HepG2 (cell line): Measurements from ENCODE around the gene TP73. TPM values are rescaled to one million over a fixed set of nuclear protein-coding genes. Genes with fewer than 3 reads are reported as not detected.

Experiments used
- ATAC-seq: fragments of 200-7000 bp; cut with Tn5 transposase; 3 replicates; pipeline ENCODE4 v1.9.1; 2020; ENCODE audit warnings: mild to moderate bottlenecking, moderate library complexity
- BruUV-seq: library from RNA; stranded (reverse); fragments of 400-500 nt; replicated peaks from 2 replicates; lab custom pipeline; 2021; lab: Mats Ljungman, UMichigan
- CTCF ChIA-PET: fragments of 300-600 bp; formaldehyde crosslinking; extraction: SDS; loops from one replicate; lab custom pipeline; 2021; ENCODE audit warnings: low total read pairs, inconsistent platforms, low intra/inter-chr PET ratio; lab: Yijun Ruan, JAX
- POLR2A ChIA-PET: fragments of 350-600 bp; sonication (Branson Sonifier 250); formaldehyde crosslinking; loops from one replicate; lab custom pipeline; 2020; ENCODE audit warnings: antibody characterized with exemption, inconsistent platforms; lab: Yijun Ruan, JAX
- DNase-seq: peaks from one replicate; pipeline ENCODE4 v3.0.0-alpha.2; 2015; ENCODE audit warnings: low spot score
- FAIRE-seq: peaks from 3 replicates; lab custom pipeline; 2011; peaks lifted over from hg19 to GRCh38; lab: Jason Lieb, UNC
- H2AFZ ChIP-seq: one replicate; pipeline ENCODE4 v1.6.1; 2011; ENCODE audit warnings: low read length, inconsistent platforms
- H3K27ac ChIP-seq: fragments of 300-600 bp; 3 replicates; pipeline ENCODE4 v1.8.0; 2011; ENCODE audit warnings: mixed run types, mild to moderate bottlenecking, mixed read lengths, low read length, inconsistent platforms; ENCODE audit not compliant: insufficient read depth; ENCODE audit errors: extremely low read length
- H3K27me3 ChIP-seq, 2 experiments: fragments of 200-600 bp in 1 of 2; 2 replicates in 1 of 2; 3 replicates in 1 of 2; pipeline versions ENCODE4 v1.6.0 to v1.8.0; 2011; ENCODE audit warnings: low read length in 2 of 2, mild to moderate bottlenecking in 2 of 2, moderate library complexity in 2 of 2, inconsistent platforms in 1 of 2; ENCODE audit not compliant: insufficient read depth in 2 of 2, control insufficient read depth in 1 of 2
- H3K36me3 ChIP-seq, 2 experiments: fragments of 200-600 bp in 1 of 2; replicated peaks in 1 of 2; 2 replicates in 1 of 2; 3 replicates in 1 of 2; pipeline versions ENCODE4 v1.5.1 to v1.8.0; 2011; ENCODE audit warnings: low read length in 2 of 2, inconsistent platforms in 1 of 2; ENCODE audit not compliant: insufficient read depth in 2 of 2, control insufficient read depth in 1 of 2
- H3K4me1 ChIP-seq: 2 replicates; pipeline ENCODE4 v1.5.1; 2012; ENCODE audit warnings: low read length, inconsistent platforms; ENCODE audit not compliant: insufficient read depth
- H3K4me2 ChIP-seq: 2 replicates; pipeline ENCODE4 v1.6.0; 2011; ENCODE audit warnings: low read depth, low read length, inconsistent platforms
- H3K4me3 ChIP-seq, 3 experiments: fragments of 200-600 bp in 1 of 3; sonication (generic), shearing (Covaris generic) in 1 of 3; replicated peaks in 1 of 3; 2 replicates each; pipeline ENCODE4 v1.5.1; 2011 to 2016; ENCODE audit warnings: low read length in 3 of 3, inconsistent platforms in 2 of 3, low read depth in 2 of 3, mild to moderate bottlenecking in 2 of 3, control low read depth in 1 of 3, mixed read lengths in 1 of 3; ENCODE audit not compliant: insufficient read depth in 1 of 3
- H3K79me2 ChIP-seq: one replicate; pipeline ENCODE4 v1.6.1; 2011; ENCODE audit warnings: low read length, inconsistent platforms; ENCODE audit not compliant: insufficient read depth
- H3K9ac ChIP-seq: 2 replicates; pipeline ENCODE4 v1.6.0; 2011; ENCODE audit warnings: mild to moderate bottlenecking, low read depth, low read length, inconsistent platforms; ENCODE audit not compliant: insufficient read depth
- H3K9me3 ChIP-seq: 2 replicates; pipeline ENCODE4 v1.5.1; 2012; ENCODE audit warnings: mild to moderate bottlenecking, low read length
- H4K20me1 ChIP-seq: 2 replicates; pipeline ENCODE4 v1.6.0; 2011; ENCODE audit warnings: inconsistent platforms, mild to moderate bottlenecking, low read length, moderate library complexity; ENCODE audit not compliant: insufficient read depth
- MAZ ChIP-seq, 2 experiments: sonication (generic) in 1 of 2; formaldehyde crosslinking in 1 of 2; IDR thresholded peaks; 2 replicates each; pipeline versions ENCODE4 v1.5.0 to v1.6.1; 2012 to 2020; ENCODE audit warnings: low read depth in 2 of 2, mild to moderate bottlenecking in 2 of 2, borderline replicate concordance in 1 of 2, improper control_type of control experiment in 1 of 2, low read length in 1 of 2, missing genetic modification reagents in 1 of 2, moderate library complexity in 1 of 2
- SPEN ChIP-seq: sonication (generic); formaldehyde crosslinking; IDR thresholded peaks from 2 replicates; pipeline ENCODE4 v1.5.1; 2020; ENCODE audit warnings: low read depth, mild to moderate bottlenecking, missing genetic modification reagents
- ZFX ChIP-seq: sonication (generic); formaldehyde crosslinking; IDR thresholded peaks from 2 replicates; pipeline ENCODE4 v1.4.0; 2020; ENCODE audit warnings: mild to moderate bottlenecking, low read depth, missing genetic modification reagents, moderate library complexity
- ZNF367 ChIP-seq: sonication (generic); formaldehyde crosslinking; IDR thresholded peaks from 2 replicates; pipeline ENCODE4 v1.4.0; 2020; ENCODE audit warnings: missing genetic modification reagents, borderline replicate concordance
- ZNF446 ChIP-seq: sonication (generic); formaldehyde crosslinking; IDR thresholded peaks from 2 replicates; pipeline ENCODE4 v1.5.0; 2020; ENCODE audit warnings: mild to moderate bottlenecking, missing genetic modification reagents
- ZNF710 ChIP-seq: sonication (generic); formaldehyde crosslinking; IDR thresholded peaks from 2 replicates; pipeline ENCODE4 v1.5.0; 2020; ENCODE audit warnings: mild to moderate bottlenecking, missing genetic modification reagents, borderline replicate concordance
- ZNF777 ChIP-seq: sonication (generic); formaldehyde crosslinking; IDR thresholded peaks from 2 replicates; pipeline ENCODE4 v1.4.0; 2020; ENCODE audit warnings: missing genetic modification reagents
- ZNF879 ChIP-seq: sonication (generic); formaldehyde crosslinking; IDR thresholded peaks from 2 replicates; pipeline ENCODE4 v1.8.1; 2023; ENCODE audit warnings: missing genetic modification reagents
- ZNF883 ChIP-seq: sonication (generic); formaldehyde crosslinking; IDR thresholded peaks from 2 replicates; pipeline ENCODE4 v1.5.1; 2020; ENCODE audit warnings: mild to moderate bottlenecking, missing genetic modification reagents; ENCODE audit errors: not compliant biosample characterization
- ZSCAN20 ChIP-seq: sonication (generic); formaldehyde crosslinking; IDR thresholded peaks from 2 replicates; pipeline ENCODE4 v1.4.0; 2020; ENCODE audit warnings: missing genetic modification reagents, mild to moderate bottlenecking, borderline replicate concordance
- WGBS: methylation state at CpG from one replicate; pipeline ENCODE4 v1.1.6; 2017; ENCODE audit warnings: low lambda C conversion rate; 5-methylcytosine and 5-hydroxymethylcytosine counted together
- in situ Hi-C: cut with HindIII; loops from 2 replicates; pipeline ENCODE4 v1.10.0; 2017; ENCODE audit warnings: low pct_unique_long_range_greater_than_20kb; ENCODE audit not compliant: extremely low pct_ligation_motif_present
- intact Hi-C: fragments of 100-400 bp; cut with micrococcal nuclease; formaldehyde crosslinking; loops from one replicate; pipeline ENCODE4 v1.10.0; 2022; ENCODE audit not compliant: unreplicated experiment
- polyA plus RNA-seq, 8 experiments: library from polyadenylated mRNA; depleted of rRNA in 3 of 8; stranded (reverse) in 7 of 8; unstranded in 1 of 8; fragments of >200 nt; fragmentation: Illumina TruSeq in 4 of 8; extraction: Trizol in 4 of 8; gene quantifications; 2 replicates each; pipeline versions ENCODE4 v1.2.1 to v1.2.3, GENCODE V29; 2011 to 2016; ENCODE audit warnings: low read depth in 4 of 8, missing spikeins in 1 of 8, mixed read lengths in 1 of 8; ENCODE audit not compliant: insufficient read depth in 1 of 8
- total RNA-seq, 5 experiments: library from RNA; depleted of rRNA; stranded (reverse); fragments of >200 nt; fragmentation: Illumina TruSeq; extraction: Trizol; gene quantifications; 2 replicates each; pipeline ENCODE4 v1.2.3, GENCODE V29; 2016; ENCODE audit warnings: low read depth in 1 of 5
- TF ChIP-seq, protein P1 (sequence below): sonication (generic); formaldehyde crosslinking; IDR thresholded peaks from 2 replicates; pipeline ENCODE4 v1.5.1; 2020; ENCODE audit warnings: mild to moderate bottlenecking, missing genetic modification reagents, moderate library complexity
- TF ChIP-seq, protein P2 (sequence below): sonication (generic); formaldehyde crosslinking; IDR thresholded peaks from 2 replicates; pipeline ENCODE4 v1.4.0; 2020; ENCODE audit warnings: missing genetic modification reagents

Gene TP73
- total and polyA plus RNA-seq, 2 of the 13 experiments (the other 11 are each of a cell fraction or from before 2014, with no cell fraction given), result 0.49 to 1.1 TPM

- Histone ChIP-seq H3K4me2 (peak overlapping the region; percentile 93), H3K4me3 (peak overlapping the region; percentile 89 to 90 (median 90)), H2AFZ (no peak overlapping the region), H3K36me3 (no peaks in the 10 kb centered on the region), H4K20me1 (no peaks in the 10 kb centered on the region), H3K9ac (peak overlapping the region; percentile 81), H3K27me3 (no peaks in the 10 kb centered on the region), H3K79me2 (peaks cover 18% of the 10 kb centered on the region), H3K4me1 (peaks cover 63% of the 10 kb centered on the region), H3K9me3 (no peaks in the 10 kb centered on the region), H3K27ac (peak overlapping the region; percentile 86)
- BruUV-seq, result no TSS peak
- in situ Hi-C loops (no loop called here), intact Hi-C loops (loop anchor here (10.0 kb wide), 1 partner anchor 131 kb away; the partner anchor contains the start of gene C1orf174)
- ATAC-seq, result no peak
- peak; percentile 13 for DNase-seq
- no CpG with 5 or more reads among the region's 16 CpGs for WGBS
- POLR2A ChIA-PET, result interaction anchor here (1.1 to 1.8 kb wide), 2 partner anchors 11 to 16 kb away, joined by 5 to 10 read pairs; no protein-coding TSS in a partner anchor
- FAIRE-seq, result no peak
- CTCF ChIA-PET, result no interaction called here
- TF ChIP-seq ZNF446 (CRISPR knock-in tag) (peak; percentile 58; the same call in 1 of the 2 replicates), ZNF883 (CRISPR knock-in tag) (peak; percentile 7), MAZ (IDR thresholded peaks at IDR 0.05; ENCODE audit: borderline replicate concordance, low read depth, low read length) (no peak), MAZ (CRISPR knock-in tag; IDR thresholded peaks at IDR 0.05; ENCODE audit: low read depth) (0 out of 2 replicates have a peak, but pooled peaks have one; percentile 5), ZNF367 (no peak), SPEN (CRISPR knock-in tag) (0 out of 2 replicates have a peak, but pooled peaks have one; percentile 29), ZFX (CRISPR knock-in tag) (peak; percentile 35; the same call in 1 of the 2 replicates), ZNF777 (CRISPR knock-in tag) (peak; percentile 32), ZNF710 (CRISPR knock-in tag) (0 out of 2 replicates have a peak, but pooled peaks have one; percentile 23), ZNF879 (CRISPR knock-in tag) (0 out of 2 replicates have a peak, but pooled peaks have one; percentile 11), ZSCAN20 (CRISPR knock-in tag) (0 out of 2 replicates have a peak, but pooled peaks have one; percentile 42)
- TF ChIP-seq, protein P1, sequence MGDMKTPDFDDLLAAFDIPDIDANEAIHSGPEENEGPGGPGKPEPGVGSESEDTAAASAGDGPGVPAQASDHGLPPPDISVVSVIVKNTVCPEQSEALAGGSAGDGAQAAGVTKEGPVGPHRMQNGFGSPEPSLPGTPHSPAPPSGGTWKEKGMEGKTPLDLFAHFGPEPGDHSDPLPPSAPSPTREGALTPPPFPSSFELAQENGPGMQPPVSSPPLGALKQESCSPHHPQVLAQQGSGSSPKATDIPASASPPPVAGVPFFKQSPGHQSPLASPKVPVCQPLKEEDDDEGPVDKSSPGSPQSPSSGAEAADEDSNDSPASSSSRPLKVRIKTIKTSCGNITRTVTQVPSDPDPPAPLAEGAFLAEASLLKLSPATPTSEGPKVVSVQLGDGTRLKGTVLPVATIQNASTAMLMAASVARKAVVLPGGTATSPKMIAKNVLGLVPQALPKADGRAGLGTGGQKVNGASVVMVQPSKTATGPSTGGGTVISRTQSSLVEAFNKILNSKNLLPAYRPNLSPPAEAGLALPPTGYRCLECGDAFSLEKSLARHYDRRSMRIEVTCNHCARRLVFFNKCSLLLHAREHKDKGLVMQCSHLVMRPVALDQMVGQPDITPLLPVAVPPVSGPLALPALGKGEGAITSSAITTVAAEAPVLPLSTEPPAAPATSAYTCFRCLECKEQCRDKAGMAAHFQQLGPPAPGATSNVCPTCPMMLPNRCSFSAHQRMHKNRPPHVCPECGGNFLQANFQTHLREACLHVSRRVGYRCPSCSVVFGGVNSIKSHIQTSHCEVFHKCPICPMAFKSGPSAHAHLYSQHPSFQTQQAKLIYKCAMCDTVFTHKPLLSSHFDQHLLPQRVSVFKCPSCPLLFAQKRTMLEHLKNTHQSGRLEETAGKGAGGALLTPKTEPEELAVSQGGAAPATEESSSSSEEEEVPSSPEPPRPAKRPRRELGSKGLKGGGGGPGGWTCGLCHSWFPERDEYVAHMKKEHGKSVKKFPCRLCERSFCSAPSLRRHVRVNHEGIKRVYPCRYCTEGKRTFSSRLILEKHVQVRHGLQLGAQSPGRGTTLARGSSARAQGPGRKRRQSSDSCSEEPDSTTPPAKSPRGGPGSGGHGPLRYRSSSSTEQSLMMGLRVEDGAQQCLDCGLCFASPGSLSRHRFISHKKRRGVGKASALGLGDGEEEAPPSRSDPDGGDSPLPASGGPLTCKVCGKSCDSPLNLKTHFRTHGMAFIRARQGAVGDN (CRISPR knock-in tag), result peak; percentile 79
- TF ChIP-seq, protein P2, sequence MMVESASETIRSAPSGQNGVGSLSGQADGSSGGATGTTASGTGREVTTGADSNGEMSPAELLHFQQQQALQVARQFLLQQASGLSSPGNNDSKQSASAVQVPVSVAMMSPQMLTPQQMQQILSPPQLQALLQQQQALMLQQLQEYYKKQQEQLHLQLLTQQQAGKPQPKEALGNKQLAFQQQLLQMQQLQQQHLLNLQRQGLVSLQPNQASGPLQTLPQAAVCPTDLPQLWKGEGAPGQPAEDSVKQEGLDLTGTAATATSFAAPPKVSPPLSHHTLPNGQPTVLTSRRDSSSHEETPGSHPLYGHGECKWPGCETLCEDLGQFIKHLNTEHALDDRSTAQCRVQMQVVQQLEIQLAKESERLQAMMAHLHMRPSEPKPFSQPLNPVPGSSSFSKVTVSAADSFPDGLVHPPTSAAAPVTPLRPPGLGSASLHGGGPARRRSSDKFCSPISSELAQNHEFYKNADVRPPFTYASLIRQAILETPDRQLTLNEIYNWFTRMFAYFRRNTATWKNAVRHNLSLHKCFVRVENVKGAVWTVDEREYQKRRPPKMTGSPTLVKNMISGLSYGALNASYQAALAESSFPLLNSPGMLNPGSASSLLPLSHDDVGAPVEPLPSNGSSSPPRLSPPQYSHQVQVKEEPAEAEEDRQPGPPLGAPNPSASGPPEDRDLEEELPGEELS (CRISPR knock-in tag), result peak; percentile 23; the same call in 1 of the 2 replicates
Observed at GRCh38 chr1:3773572-3774275, 121.4 kb downstream of the TP73 start.
